OCI-LY3 (cell line): ENCODE data around the gene DOCK4.

ENCODE experiments used
- EZH2phosphoT487 ChIP-seq: fragments of 200-600 bp; shearing (Covaris generic); IDR thresholded peaks from 2 replicates; pipeline ENCODE4 v1.6.1; 2018; ENCODE audit warnings: antibody characterized with exemption, mixed run types, low read depth
- TF ChIP-seq, protein P1 (sequence below): fragments of 200-600, 300-600 bp; sonication (generic); IDR thresholded peaks from 2 replicates; pipeline ENCODE4 v1.5.1; 2014; ENCODE audit warnings: antibody characterized with exemption, low read length, low read depth

DNA sequence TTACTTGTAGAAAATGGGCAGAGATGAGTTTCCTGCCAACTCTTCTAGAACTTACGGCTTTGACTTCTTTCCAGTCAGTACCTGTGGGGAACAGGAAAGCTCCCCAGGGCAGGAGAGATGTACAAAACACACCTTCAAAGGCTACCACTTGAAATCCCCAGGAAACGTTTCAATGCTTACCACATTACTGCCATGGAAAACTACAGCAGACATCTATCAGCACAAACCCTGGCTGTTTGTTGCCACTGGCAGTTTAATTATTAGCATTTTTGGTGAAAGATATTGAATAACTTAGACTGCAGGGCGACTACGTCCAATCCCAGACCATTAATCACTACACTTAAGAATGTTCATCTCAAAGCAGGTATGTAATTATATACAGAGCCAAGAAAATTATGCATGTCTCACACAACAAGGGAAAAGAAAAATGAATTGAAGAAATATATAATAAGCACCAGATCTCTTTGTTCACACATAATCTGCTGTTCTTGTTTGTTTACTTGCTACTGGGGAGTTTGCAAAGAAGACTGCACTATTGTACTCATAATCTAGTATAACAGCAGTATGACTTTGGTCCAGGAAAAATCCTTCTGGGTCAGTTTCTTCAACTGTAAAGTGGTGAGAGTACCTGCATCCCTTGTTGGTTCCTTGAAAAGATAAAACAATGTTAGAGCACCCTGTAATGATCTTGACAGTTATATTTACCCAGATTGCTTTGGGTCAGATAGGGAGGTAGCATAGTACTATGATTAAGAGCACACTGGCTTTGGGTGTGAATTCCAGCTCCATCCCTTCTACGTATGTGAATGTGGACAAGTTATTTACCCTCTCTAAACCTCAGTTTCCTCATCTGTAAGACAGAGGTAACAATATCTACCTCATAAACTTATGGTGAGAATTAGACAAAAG lies 138.3 kb downstream of the DOCK4 start:
- TF ChIP-seq, protein P1, sequence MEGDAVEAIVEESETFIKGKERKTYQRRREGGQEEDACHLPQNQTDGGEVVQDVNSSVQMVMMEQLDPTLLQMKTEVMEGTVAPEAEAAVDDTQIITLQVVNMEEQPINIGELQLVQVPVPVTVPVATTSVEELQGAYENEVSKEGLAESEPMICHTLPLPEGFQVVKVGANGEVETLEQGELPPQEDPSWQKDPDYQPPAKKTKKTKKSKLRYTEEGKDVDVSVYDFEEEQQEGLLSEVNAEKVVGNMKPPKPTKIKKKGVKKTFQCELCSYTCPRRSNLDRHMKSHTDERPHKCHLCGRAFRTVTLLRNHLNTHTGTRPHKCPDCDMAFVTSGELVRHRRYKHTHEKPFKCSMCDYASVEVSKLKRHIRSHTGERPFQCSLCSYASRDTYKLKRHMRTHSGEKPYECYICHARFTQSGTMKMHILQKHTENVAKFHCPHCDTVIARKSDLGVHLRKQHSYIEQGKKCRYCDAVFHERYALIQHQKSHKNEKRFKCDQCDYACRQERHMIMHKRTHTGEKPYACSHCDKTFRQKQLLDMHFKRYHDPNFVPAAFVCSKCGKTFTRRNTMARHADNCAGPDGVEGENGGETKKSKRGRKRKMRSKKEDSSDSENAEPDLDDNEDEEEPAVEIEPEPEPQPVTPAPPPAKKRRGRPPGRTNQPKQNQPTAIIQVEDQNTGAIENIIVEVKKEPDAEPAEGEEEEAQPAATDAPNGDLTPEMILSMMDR: no peak
- TF ChIP-seq EZH2phosphoT487: no peak
